Fibroblast of lung (primary cell): ENCODE data around the gene GRM8. TPM values are rescaled to one million over a fixed set of nuclear protein-coding genes. Genes with fewer than 3 reads are reported as not detected.

ENCODE experiments used
- DNase-seq, 2 donors: peaks; one replicate each; pipeline versions ENCODE4 v3.0.0 to v3.0.0-alpha.2; 2010; ENCODE audit warnings: low read depth in 2 of 2
- H2AFZ ChIP-seq: 2 replicates; pipeline ENCODE4 v1.5.1; 2012; ENCODE audit warnings: low read length, control low read depth, inconsistent platforms
- H3K27ac ChIP-seq: 2 replicates; pipeline ENCODE4 v1.5.1; 2011; ENCODE audit warnings: low read length, control low read depth; ENCODE audit not compliant: insufficient read depth
- H3K27me3 ChIP-seq: 2 replicates; pipeline ENCODE4 v1.5.1; 2011; ENCODE audit warnings: mild to moderate bottlenecking, low read length; ENCODE audit not compliant: control insufficient read depth, insufficient read depth
- H3K36me3 ChIP-seq: 2 replicates; pipeline ENCODE4 v1.5.1; 2011; ENCODE audit warnings: low read length; ENCODE audit not compliant: control insufficient read depth, insufficient read depth
- H3K4me1 ChIP-seq: 2 replicates; pipeline ENCODE4 v1.5.1; 2011; ENCODE audit warnings: low read length; ENCODE audit not compliant: control insufficient read depth, insufficient read depth; ENCODE audit errors: extremely low read depth
- H3K4me2 ChIP-seq: 2 replicates; pipeline ENCODE4 v1.5.1; 2011; ENCODE audit warnings: low read length, control low read depth; ENCODE audit not compliant: insufficient read depth; ENCODE audit errors: extremely low read depth
- H3K4me3 ChIP-seq, 4 experiments: fragments of 200-600 bp in 1 of 4; sonication (generic) in 1 of 4; replicated peaks in 1 of 4; 2 replicates each; pipeline ENCODE4 v1.5.1; 2011 to 2016; ENCODE audit warnings: low read length in 4 of 4, low read depth in 3 of 4, mild to moderate bottlenecking in 3 of 4, control low read depth in 2 of 4, inconsistent platforms in 1 of 4, mixed read lengths in 1 of 4; ENCODE audit not compliant: insufficient read depth in 1 of 4; ENCODE audit errors: control extremely low read depth in 1 of 4
- H3K79me2 ChIP-seq: 2 replicates; pipeline ENCODE4 v1.5.1; 2012; ENCODE audit warnings: mild to moderate bottlenecking, low read length, inconsistent platforms; ENCODE audit not compliant: control insufficient read depth, insufficient read depth
- H3K9ac ChIP-seq: 2 replicates; pipeline ENCODE4 v1.5.1; 2011; ENCODE audit warnings: mild to moderate bottlenecking, low read length, control low read depth; ENCODE audit not compliant: insufficient read depth
- H3K9me3 ChIP-seq: 2 replicates; pipeline ENCODE4 v1.5.1; 2012; ENCODE audit warnings: low read depth, low read length; ENCODE audit not compliant: control insufficient read depth, insufficient read depth
- H4K20me1 ChIP-seq: 2 replicates; pipeline ENCODE4 v1.5.1; 2011; ENCODE audit warnings: low read length; ENCODE audit not compliant: control insufficient read depth, insufficient read depth; ENCODE audit errors: extremely low read depth
- CTCF ChIP-seq, 2 donors: IDR thresholded peaks in 1 of 2; conservative IDR thresholded peaks in 1 of 2; 1 replicate in 1 of 2; 2 replicates in 1 of 2; pipeline ENCODE4 v1.5.1; 2011 to 2012; ENCODE audit warnings: low read length in 2 of 2, control low read depth in 1 of 2, inconsistent platforms in 1 of 2, low read depth in 1 of 2, mild to moderate bottlenecking in 1 of 2
- EZH2 ChIP-seq: IDR thresholded peaks from 2 replicates; pipeline ENCODE4 v1.5.1; 2012; ENCODE audit warnings: low read length, control low read depth, mild to moderate bottlenecking; ENCODE audit errors: missing control alignments
- polyA plus RNA-seq, 2 donors: library from polyadenylated mRNA; depleted of rRNA in 1 of 2; stranded (reverse) in 1 of 2; unstranded in 1 of 2; fragments of >200 nt; gene quantifications; 2 replicates each; pipeline ENCODE4 v1.2.1, GENCODE V29; 2011 to 2012; ENCODE audit warnings: missing spikeins in 1 of 2
- total RNA-seq: library from RNA; depleted of rRNA; stranded (reverse); fragments of >200 nt; gene quantifications from 2 replicates; pipeline ENCODE4 v1.2.1, GENCODE V29; 2014

GRM8 gene
- total and polyA plus RNA-seq, 2 donors (not counting 1 experiment from before 2014, with no cell fraction given): not detected

DNA sequence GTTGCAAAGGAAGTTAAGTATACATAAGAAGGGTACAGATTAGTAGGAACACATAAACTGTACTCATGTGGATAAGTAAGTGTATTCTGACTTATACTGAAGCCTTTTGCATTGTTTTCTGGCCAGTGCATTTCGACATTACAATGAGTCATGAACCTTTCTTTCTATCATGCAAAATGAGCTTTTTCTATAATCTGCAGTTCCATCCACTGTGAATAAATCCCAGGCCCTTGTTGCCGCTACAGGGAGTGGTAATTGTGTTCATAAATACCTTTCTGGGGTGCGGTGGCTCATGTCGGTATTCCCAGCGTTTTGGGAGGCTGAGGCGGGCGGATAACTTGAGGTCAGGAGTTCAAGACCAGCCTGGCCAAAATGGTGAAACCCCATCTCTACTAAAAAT is 858.3 kb downstream of the GRM8 start:
- no peaks in the 10 kb centered on the region for H3K79me2 ChIP-seq
- no peaks in the 10 kb centered on the region for H3K4me1 ChIP-seq
- no peaks in the 10 kb centered on the region for H3K36me3 ChIP-seq
- no peak overlapping the region for H3K27ac ChIP-seq
- no peak overlapping the region for H3K9ac ChIP-seq
- no peak overlapping the region for H3K4me2 ChIP-seq
- no peaks in the 10 kb centered on the region for H4K20me1 ChIP-seq
- H3K4me3 ChIP-seq: no peak overlapping the region
- H3K27me3 ChIP-seq: no peaks in the 10 kb centered on the region
- TF ChIP-seq EZH2 (no peak), CTCF (conservative IDR thresholded peaks at IDR 0.05 in 1 of 2, IDR thresholded peaks at IDR 0.05 in 1 of 2; ENCODE audit: low read depth in 1 of 2, low read length in 2 of 2) (no peak)
- no peak for DNase-seq
- H3K9me3 ChIP-seq: no peaks in the 10 kb centered on the region
- H2AFZ ChIP-seq: no peak overlapping the region

Other genes starting within 250 kb of the GRM8 start
- gene ZNF800, start 139.8 kb upstream of the GRM8 start, total RNA-seq: 10.3 and 12.4 TPM in 2 replicates
- gene ZNF800, start 139.8 kb upstream of the GRM8 start, polyA plus RNA-seq: 15.8 and 16.6 TPM in 2 replicates